ENCODE measurements around the gene PDE4B.

Gene PDE4B

DNA sequence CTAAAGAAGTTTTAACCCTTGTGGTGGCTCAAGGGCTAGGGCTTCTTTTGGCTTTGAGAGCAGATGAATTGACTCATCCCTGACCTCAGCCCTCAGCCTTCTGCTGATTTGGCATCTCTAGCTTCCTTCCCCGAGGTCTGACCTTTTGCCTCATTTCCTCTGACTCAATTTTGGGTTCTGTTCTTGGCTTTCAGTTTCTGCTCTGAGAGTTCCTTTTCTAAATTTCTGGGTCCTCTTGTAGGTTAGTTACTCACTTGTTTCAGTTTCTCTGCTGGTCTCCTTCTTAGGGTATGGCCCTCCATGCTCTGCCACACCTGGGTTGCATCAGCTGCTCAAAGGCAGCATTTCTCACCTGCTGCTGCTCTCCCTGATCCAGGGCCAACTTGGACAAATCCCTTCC lies 19.4 kb downstream of the PDE4B start:
- Histone ChIP-seq H3K4me1 (ENCODE audit: control insufficient read depth in 1 of 2, insufficient read depth in 1 of 2, low read depth in 1 of 2, low read length in 1 of 2) (peaks cover 6 to 8% of the 10 kb centered on the region in 2 experiments), H3K27me3 (no peaks in the 10 kb centered on the region), H3K36me3 (no peaks in the 10 kb centered on the region), H3K9me3 (no peaks in the 10 kb centered on the region), H3K4me3 (ENCODE audit: low read depth in 1 of 2, low read length in 1 of 2) (peak overlapping the region in 1 of 2 experiments; percentile 5), H3K27ac (peak overlapping the region; percentile 42)
- no peak for TF ChIP-seq CTCF (IDR thresholded peaks at IDR 0.05)

- Histone ChIP-seq H3K4me3 (ENCODE audit: low read depth in 1 of 2, low read length in 1 of 2) (no peak overlapping the region), H3K27ac (no peak overlapping the region), H3K36me3 (no peaks in the 10 kb centered on the region), H3K9me3 (no peaks in the 10 kb centered on the region), H3K27me3 (no peaks in the 10 kb centered on the region), H3K4me1 (ENCODE audit: control insufficient read depth in 1 of 2, insufficient read depth in 1 of 2, low read depth in 1 of 2, low read length in 1 of 2) (peaks cover 6 to 8% of the 10 kb centered on the region in 2 experiments)
- no peak for TF ChIP-seq CTCF (IDR thresholded peaks at IDR 0.05)
Measured at GRCh38 chr1:65813956-65814355, 21.3 kb downstream of the PDE4B start.

DNA sequence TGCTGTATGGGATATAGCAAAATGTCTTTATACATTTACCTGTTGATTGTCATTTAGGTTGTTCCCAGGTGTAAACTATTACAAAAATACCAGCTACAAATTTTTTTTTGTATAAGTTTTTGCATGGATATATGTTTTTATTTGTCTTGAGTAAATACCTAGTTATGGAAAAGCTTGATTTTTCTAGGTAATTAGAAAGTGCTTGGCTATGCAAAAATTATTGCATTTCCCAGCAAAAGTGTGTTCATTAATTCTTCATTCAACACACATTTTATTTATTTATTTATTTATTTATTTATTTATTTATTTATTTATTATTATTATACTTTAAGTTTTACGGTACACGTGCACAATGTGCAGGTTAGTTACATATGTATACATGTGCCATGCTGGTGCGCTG lies 22.1 kb downstream of the PDE4B start:
- H3K4me3 ChIP-seq (ENCODE audit: low read depth in 1 of 2, low read length in 1 of 2) = no peak overlapping the region
- peaks cover 6 to 8% of the 10 kb centered on the region in 2 experiments for H3K4me1 ChIP-seq (ENCODE audit: control insufficient read depth in 1 of 2, insufficient read depth in 1 of 2, low read depth in 1 of 2, low read length in 1 of 2)
- TF ChIP-seq CTCF (IDR thresholded peaks at IDR 0.05) = no peak
- no peaks in the 10 kb centered on the region for H3K27me3 ChIP-seq
- H3K36me3 ChIP-seq = no peaks in the 10 kb centered on the region
- no peak overlapping the region for H3K27ac ChIP-seq
- no peaks in the 10 kb centered on the region for H3K9me3 ChIP-seq

GRCh38 chr1:65817891-65818290 lies 25.2 kb downstream of the PDE4B start:
- Histone ChIP-seq H3K27me3 (no peaks in the 10 kb centered on the region), H3K36me3 (no peaks in the 10 kb centered on the region), H3K9me3 (no peaks in the 10 kb centered on the region), H3K4me1 (ENCODE audit: control insufficient read depth in 1 of 2, insufficient read depth in 1 of 2, low read depth in 1 of 2, low read length in 1 of 2) (no peaks in the 10 kb centered on the region), H3K4me3 (ENCODE audit: low read depth in 1 of 2, low read length in 1 of 2) (no peak overlapping the region), H3K27ac (no peak overlapping the region)
- TF ChIP-seq CTCF (IDR thresholded peaks at IDR 0.05) = no peak

- no peaks in the 10 kb centered on the region for H3K36me3 ChIP-seq
- H3K9me3 ChIP-seq = no peaks in the 10 kb centered on the region
- no peaks in the 10 kb centered on the region for H3K4me1 ChIP-seq (ENCODE audit: control insufficient read depth in 1 of 2, insufficient read depth in 1 of 2, low read depth in 1 of 2, low read length in 1 of 2)
- TF ChIP-seq CTCF (IDR thresholded peaks at IDR 0.05) = no peak
- H3K4me3 ChIP-seq (ENCODE audit: low read depth in 1 of 2, low read length in 1 of 2) = no peak overlapping the region
- H3K27me3 ChIP-seq = no peaks in the 10 kb centered on the region
- no peak overlapping the region for H3K27ac ChIP-seq
Measured at GRCh38 chr1:65818966-65819365, 26.3 kb downstream of the PDE4B start.

DNA sequence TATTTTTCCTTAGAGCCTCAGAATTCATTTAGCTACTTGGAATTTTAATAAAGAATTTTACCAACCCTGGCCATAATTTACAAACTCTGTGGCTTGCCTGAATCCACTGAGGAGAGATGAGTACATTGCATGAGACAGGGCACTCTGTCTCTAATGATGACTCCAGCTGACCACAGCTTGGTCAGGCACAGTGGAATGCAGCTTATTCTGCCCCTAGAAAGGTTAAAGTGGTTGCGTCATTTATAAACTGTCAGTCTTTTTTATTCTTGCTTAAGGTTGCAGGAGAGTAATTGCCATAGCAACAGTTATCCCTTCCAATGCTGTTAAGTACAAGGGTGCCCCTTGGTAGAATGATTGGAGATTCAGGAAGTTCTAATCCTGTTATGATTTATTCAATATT lies 28.3 kb downstream of the PDE4B start:
- Histone ChIP-seq H3K36me3 (no peaks in the 10 kb centered on the region), H3K4me1 (ENCODE audit: control insufficient read depth in 1 of 2, insufficient read depth in 1 of 2, low read depth in 1 of 2, low read length in 1 of 2) (no peaks in the 10 kb centered on the region), H3K27me3 (no peaks in the 10 kb centered on the region), H3K9me3 (no peaks in the 10 kb centered on the region), H3K4me3 (ENCODE audit: low read depth in 1 of 2, low read length in 1 of 2) (no peak overlapping the region), H3K27ac (no peak overlapping the region)
- TF ChIP-seq CTCF (IDR thresholded peaks at IDR 0.05) = no peak

Data from neutrophil (primary cell).